Hepatic stellate cell (primary cell): Measurements from ENCODE around the gene PLXNA4.

Source experiments
- DNase-seq: peaks from one replicate; pipeline ENCODE4 v3.0.0; 2011; ENCODE audit warnings: low spot score

Gene PLXNA4

DNA sequence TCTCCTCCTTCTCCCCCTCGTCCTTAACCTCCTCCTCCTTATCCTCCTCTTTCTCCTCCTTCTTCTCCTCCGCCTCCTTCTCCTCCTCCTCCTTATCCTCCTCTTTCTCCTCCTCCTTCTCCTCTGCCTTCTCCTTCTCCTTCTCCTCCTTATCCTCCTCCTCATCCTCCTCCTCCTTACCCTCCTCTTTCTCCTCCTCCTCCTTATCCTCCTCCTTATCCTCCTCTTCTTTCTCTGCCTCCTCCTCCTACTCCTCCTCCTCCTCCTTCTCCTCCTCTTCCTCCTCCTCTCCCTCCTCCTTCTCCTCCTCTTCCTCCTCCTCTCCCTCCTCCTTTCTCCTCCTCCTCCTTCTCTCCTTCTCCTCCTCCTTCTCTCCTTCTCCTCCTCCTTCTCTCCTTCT is 14.5 kb downstream of the PLXNA4 start:
- DNase-seq, result no peak

DNA sequence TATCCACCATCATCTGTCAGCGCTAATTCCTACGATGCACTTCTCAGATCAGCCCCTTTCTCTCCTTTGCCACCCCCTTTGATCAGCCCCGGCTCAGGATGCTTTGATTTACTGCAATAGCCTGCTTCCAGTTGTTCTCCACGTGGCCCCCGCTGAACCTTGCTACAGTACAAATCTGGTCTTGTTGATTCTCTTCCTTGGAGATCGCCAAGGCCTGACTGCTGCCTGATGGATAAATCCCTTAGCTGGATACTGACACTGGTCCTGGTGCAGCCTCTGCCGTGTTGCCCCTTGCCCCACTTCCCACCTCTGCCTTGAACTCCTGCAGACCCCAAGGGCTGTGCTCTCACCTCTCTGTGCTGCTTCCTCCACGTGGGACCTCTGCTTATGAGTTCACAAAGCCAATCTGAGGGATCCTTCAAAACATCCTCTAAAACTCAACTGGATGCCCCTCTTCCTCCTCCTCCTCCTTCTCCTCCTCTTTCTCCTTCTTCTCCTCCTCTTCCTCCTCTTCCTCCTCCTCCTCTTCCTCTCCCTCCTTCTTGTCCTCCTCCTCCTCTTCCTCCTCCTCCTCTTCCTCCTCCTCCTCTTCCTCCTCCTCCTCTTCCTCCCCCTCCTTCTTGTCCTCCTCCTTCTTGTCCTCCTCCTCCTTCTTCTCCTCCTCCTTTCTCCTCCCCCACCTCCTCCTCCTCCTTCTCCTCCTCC is 15.3 kb downstream of the PLXNA4 start:
- no peak for DNase-seq

DNA sequence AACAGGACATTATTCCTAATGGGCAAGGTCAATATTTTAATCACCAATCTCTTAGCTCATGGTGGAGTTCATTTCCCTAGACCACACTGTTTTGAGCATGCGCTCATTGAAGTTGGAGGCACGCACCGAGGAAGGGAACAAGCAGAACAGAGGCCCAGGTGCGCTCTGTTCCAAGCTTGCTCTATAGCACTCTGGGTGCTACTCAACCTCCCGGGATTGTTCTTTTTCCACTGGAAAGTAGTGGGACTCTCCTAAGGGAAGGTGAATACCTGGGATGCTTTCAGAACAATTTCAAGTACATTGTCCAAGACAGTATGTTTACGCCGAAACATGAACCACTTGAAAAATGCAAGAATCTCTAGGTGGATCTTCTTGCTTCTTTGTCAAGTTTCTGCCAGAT is 16.2 kb downstream of the PLXNA4 start:
- DNase-seq, result no peak

DNA sequence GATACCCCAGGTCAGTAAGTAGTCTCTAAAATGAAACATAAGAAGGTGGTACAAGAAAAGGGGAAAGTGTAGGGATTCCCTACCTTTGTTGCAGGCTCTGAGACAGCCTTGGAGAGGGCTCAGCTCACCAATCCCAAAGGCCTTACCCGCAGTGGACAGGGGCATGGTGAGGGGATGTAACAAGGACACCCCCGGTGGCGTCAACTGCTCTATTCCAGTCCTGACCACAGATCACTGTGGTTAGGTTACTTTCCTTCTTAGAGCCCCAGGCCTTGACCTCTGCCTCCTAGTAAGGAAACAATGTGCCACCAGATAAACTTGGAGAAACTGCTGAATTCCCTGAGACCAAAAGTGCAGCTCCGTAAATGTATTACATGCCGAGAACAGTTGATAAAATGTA is 17.5 kb downstream of the PLXNA4 start:
- DNase-seq, result no peak

DNA sequence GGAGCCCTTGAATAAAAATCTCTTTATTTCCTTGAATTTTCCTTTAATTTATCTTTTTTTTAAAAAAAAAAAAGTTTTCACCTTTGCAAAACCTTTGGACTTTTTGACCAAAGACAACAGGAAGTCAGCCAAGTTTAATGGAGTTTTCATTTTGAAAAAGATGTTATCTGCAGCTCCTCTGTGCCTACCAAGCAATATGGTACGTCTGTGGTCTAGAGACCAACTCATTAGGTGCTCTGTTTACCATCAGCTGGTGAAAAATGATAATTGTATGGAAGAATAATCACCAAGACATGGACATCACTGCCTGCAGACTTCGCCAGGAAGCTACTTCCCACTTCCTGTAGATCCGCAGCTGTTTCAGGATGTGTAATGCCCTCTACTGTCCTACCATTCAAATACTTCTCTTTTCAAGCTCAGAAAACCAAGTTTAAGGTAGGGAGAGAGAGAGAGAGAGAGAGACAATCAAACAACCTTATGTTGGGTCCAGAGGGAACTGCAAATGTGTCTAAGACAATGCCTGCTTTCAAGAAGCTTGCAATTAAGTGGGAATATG is 18.7 kb downstream of the PLXNA4 start:
- no peak for DNase-seq

DNA sequence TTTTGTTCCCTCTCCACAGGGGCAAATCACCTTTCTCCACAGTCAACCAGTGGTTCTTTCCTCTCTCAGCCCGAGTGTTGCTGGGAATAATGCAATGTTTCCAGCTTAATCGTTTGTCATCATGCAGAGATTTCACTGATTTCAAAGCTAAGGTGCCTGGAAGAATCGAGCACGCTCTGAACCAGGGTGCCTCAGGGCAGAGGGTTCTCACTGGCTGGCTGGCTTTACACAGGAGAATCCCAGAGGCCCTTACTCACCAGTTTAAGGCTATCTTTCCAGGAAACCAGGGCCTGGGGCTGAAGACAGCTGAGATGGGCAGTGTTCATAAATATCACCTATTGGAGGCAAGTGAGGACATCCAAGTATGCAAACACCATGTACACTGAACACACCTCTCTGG is 21.8 kb downstream of the PLXNA4 start:
- DNase-seq, result no peak

DNA sequence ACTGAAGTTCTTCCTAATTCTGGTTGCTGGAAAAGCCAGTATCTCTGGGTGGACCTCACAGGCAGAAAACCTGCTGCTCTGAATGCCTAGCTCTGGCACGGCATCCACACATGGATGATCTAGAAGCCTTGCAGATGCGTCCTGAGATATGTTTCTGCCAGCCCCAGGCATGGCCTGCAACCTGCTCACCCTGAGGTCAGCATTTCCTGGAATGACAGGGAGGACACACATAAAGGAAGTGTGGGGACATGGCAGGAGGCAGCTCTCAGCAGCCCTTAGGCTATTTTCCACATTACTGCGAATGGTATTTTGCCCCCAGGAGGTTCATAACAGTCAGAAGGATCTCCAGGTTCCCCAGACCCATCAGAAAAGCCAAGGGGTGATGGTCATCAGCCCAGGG is 23.2 kb downstream of the PLXNA4 start:
- no peak for DNase-seq

DNA sequence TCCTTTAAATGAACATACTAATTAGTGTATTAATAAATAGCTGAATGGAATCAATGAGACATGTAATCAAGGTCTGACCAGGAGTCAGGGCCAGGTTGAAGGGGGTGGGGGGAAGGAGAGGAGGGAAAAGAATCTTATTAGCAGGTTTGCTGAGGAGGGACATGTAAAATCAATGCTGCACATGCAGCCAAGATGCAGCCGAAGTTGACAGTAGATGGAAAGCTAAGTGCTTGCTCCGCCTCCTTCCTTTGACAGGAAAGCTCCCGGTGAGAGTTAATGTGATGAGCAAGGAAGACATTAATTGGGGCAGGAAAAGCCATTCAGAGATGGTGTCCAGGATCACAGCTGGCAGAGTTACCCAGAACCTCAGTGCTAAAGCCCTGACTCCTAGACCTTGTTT is 24.4 kb downstream of the PLXNA4 start:
- DNase-seq, result no peak

DNA sequence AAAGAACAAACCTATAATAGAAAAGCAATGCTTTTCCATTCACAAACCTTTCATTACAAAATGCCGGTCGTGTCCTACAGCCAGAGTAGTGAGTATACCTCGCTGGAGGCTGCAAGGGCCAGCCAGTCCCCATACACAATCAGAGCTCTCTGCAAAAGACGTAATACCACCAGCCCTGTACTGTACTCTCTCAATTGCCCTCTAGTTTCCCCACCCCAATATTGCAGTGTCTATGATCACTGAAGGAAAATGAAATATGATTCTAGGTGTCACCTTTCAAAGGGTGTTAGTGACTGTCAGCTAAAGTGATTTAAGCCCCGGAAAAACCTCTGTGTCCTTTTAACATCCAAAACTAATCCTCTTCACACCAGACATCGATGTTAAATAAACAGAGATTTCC is 24.8 kb downstream of the PLXNA4 start:
- no peak for DNase-seq

DNA sequence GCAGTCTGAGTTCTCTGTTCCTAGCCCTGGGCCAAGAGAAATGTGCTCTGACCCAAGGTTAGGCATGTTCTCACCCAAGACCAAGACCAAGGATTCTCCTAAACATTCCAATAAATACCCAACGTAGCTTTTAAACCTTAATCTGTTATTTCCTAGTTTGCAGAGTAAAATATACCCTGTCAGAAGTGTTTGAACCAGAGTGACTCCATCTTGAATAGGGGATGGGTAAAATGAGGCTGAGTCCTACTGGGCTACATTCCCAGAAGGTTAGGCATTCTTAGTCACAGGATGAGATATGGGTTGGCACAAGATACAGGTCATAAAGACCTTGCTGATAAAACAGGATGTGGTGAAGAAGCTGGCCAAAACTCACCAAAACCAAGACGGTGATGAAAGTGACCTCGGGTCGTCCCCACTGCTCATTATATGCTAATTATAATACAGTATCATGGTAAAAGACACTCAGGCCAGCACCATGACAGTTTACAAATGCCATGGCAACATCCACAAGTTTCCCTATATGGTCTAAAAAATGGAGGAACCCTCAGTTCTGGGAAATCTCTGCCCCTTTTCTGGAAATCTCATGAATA is 27.7 kb downstream of the PLXNA4 start:
- DNase-seq, result no peak

DNA sequence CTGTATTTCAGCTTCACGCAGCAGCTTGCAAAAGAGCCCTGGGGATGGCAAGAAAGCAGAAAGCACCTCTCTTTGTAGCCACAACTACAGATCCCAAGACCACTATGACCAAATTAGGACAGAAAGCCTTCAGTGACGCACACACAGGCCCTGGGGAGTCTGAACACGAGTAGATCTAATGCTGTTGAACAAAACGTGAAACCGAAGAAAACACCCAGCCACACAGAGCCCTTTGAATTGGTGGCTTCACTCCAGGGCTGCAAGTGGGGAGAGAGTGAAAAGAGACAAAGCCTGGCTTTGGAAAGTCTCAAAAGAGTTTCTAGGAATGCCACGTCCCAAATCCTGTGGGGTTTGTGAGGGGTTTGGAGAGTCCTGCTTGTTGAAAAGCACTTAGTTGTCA is 28.4 kb downstream of the PLXNA4 start:
- no peak for DNase-seq

DNA sequence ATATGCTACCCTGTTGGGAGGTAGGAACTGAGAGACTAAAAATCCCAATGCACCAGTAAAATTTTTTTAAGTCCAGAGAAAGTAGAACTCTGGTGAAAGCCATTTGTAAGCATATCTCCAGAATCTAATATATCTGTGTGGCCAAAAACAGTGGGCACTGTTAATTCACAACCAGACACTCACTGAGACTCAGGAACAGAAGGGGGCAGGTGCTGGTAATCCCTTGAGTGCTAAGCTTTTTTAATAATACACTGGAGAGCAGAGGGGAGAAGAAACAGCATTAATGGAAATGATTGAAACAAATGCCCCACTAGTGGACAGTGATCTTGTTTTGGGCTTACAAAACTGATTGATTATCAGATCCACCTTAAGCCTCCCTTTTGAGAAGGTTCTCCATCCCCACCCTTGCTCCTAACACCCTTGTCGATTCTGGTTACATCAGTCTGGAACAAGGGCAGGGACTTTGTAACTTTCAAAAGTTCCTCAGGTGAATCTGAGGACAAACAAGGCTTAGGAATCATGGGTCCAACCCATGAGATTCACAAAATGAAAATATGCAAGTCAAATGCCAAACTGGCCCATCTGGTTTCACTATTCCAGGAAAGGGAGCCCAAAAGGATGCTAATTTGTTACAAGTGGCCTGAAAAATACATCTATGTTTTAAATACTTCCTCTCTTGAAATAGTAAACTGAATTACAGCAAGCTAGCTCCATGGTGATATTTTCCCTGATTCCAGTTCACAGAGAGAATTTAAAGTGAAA is 29.7 kb downstream of the PLXNA4 start:
- DNase-seq, result no peak

DNA sequence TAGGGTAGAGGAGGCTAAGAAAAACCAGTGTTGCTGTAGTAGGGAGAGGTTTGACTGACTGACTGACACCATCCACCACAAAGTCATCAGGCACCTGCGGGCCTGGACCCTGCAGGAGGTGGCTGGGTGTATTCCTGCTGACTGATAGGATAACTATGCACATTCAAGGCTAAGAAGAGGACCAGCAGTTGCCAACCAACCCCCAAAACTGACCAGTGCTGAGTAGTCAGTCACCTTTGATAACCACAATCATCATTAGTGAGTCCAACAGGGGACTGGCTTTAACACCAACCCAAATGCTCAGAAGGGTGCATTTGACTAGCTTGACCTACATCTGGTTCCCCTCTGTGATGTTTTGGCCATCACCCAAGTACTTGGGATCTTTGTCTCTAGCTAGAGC is 30.5 kb downstream of the PLXNA4 start:
- DNase-seq, result no peak

DNA sequence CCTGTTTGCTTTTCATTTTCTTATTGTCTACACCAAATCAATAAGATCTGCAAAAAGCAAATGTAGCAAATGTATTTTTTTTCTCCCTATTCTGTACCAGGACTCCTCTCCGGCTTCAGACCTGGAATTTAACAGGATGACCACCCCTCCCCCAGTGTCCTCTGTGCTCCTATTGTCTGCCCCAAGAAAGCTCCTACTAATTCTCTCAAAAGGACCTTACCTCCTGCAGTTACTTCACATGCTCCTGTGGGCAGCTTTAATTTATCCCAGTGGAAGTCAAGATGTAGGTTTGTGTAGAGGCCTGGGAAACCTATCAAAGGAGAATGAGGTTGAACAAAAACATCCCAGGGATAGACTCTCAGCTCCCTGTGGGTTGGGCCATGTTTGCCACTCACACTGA is 31.3 kb downstream of the PLXNA4 start:
- DNase-seq, result no peak

DNA sequence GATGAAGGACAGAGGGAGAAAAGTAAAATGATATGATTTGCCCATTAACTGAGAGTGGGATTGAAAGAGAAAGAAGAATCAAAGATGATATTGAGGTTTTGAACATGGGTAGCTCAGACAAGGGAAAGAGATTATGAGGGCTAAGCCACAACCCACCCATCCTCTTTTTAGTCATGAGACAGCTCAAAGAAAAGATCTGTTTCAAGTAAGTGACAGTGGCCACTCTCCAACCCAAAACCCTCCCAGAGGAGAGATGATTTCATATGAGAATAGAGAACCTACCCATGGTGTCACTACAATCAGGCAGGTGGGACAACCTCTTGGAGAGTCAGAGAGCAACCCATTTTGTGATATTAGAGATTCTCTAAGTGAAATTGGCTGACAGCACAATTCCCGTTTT is 32.2 kb downstream of the PLXNA4 start:
- no peak for DNase-seq

DNA sequence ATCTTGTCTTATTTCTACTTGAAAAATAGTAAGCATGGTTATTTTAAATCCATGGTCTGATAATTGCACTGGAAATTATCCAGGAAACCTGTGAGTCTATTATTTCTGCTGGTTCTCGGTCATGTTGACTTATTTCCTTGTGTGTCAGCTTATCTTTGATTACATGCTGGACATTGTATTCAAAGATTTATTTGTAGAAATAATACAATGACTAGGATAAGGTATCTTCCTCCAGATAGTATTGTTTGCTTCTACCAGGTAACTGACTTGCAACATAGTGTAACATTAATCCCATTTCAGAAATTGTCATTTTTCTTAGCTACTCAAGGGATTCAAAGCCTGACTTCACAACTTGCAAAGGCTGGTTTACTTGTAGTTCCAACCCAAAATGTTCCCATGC is 33.4 kb downstream of the PLXNA4 start:
- no peak for DNase-seq

DNA sequence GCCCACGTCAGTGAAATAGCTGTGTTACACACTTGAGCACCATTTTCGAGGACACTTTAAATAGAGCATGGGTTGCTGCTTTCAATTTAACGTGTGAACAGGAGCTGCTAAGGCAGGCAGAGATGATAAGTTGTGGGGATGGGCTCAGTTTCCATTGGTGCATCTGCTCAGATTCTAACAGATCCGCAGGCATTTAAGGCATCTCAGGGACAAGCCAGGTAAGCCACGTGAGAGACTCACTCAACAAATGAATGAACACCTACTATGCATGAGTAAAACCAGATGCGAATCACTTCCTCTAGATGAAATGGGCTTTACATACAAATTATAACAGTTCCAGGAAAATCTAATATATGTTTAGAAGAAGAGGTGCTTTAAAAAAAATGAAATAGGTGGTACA is 34.6 kb downstream of the PLXNA4 start:
- no peak for DNase-seq

DNA sequence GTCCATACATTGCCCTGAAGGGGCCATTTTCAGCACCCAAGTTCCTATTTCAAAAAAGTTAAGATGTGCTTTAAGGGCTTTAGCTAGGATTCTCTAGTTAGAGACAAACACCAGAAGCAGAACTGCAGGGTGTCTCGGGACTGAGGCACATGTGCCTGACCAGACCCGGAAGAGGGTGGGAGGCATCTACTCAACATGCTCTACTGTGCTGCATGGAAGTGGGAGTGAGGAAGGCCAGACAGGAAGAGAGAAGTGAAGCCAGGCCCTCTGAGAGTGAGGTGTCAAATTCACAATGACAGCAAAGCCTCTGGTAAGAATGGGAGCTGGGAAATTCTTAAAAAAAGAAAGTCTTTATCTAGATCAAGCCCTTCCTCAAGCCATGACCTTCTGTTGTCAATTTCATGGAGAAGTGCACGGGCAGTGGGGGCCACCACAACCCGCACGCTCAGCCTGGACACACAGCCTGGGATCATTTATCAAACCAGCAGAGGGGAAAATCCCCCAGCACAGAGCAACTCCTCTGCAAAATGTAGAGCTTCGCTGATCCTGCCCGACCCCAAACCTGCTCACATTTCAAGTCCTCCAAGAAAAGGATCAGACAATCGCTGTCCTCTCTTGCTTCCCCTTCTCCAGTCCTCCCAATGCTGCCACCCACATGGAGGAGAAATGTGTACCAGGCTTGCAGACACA is 38.7 kb downstream of the PLXNA4 start:
- DNase-seq, result no peak

DNA sequence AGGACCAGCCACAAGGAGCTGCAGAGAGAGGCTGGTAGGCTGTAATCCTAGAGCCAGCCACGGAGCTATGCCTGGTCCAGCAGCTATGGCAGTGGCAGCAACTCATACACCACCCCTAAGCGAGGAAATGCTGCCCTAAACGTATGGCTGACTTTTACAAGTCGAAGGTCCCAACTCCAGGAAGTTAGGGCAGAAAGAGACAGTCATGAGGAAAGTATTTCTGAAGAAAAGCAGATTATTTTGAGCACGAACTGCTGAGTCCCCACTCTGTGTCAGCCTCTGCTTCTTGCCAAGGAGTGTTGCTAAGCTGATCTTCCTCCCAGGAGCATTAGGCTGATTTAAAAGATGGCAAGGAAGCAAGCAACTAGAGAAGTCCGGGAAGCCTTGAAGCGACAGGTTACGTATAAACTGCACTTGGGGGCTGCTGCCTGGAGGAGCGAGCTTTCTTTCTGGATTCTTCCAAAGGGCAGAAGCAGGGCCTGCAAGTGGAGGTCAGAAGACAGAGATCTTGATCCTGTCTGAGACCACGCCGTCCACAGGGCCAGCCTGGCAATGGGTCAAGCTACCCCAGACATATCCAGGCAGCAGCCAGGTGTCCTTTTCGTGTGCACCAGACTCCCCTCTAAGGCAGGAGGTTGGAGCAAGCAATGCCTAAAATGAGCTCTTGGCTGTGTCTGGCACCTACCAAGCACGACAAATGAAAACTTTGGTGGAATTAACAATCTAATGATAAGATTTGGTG is 39.4 kb downstream of the PLXNA4 start:
- peak; percentile 17 for DNase-seq

DNA sequence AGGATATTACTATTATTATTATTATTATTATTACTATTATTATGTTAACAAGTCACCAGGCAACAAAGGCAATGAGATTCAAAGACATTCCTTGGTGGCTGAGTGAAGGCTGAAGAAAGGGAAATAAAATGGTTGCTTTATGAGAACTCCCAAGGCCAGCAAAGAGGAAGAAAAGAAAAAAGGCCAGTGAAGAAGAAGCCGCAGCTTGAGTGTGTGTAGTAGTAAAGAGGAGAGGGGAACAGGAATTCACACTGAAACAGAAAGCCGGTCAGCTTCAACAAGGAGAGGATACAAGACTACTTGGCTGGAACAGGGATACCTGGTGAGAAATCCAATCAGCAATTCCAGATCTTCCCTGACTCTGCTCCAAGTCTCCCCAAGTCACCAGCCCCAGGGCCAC is 42.4 kb downstream of the PLXNA4 start:
- DNase-seq, result no peak

DNA sequence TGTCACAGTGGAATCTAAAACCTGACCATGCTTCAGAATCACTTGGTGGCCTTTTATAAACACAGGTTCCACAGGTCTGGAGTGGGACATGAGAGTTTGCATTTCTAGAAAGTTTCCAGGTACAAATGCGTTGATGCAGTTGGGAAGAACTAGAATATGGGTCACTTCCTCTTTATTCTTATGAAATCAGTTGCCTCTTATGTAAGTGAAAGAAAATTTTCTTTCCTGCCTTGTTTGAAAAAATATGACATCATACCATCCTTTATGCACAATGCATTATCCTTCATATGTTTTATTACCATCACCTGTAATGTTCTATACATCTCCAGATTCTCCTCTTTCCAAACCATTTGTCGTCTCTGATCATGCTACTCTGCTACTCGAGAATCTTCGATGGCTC is 44.0 kb downstream of the PLXNA4 start:
- no peak for DNase-seq

DNA sequence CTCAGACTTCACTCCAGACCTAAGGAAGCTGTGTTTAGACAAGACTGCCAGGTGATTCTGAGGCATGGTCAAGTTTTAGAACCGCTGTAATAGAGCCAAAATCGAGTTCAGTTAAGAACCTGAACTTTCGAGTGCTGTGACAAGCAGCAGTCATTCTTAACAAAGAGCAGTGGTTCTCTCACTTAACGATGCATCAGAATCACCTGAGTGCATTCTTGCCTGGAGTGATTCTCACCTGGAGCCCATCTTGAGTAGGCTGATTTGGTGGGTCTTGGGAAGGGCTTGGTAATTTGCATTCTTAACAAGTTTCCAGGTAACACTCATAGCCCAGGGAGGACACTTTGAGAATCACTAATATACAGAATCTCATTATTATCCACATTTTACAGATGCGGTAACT is 44.7 kb downstream of the PLXNA4 start:
- DNase-seq, result no peak
